NCI-H82 (cell line): ENCODE measurements around the gene CEP70.
"Not testable (repeated sequence)": the region's sequence is repeated elsewhere in the genome, so short reads cannot be mapped to it uniquely, and the experiment has no call there.

Experiments
- DNase-seq: peaks from one replicate; lab custom pipeline; 2025; lab: John Stamatoyannopoulos, UW

Gene CEP70, protein sequence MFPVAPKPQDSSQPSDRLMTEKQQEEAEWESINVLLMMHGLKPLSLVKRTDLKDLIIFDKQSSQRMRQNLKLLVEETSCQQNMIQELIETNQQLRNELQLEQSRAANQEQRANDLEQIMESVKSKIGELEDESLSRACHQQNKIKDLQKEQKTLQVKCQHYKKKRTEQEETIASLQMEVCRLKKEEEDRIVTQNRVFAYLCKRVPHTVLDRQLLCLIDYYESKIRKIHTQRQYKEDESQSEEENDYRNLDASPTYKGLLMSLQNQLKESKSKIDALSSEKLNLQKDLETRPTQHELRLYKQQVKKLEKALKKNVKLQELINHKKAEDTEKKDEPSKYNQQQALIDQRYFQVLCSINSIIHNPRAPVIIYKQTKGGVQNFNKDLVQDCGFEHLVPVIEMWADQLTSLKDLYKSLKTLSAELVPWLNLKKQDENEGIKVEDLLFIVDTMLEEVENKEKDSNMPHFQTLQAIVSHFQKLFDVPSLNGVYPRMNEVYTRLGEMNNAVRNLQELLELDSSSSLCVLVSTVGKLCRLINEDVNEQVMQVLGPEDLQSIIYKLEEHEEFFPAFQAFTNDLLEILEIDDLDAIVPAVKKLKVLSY

DNA sequence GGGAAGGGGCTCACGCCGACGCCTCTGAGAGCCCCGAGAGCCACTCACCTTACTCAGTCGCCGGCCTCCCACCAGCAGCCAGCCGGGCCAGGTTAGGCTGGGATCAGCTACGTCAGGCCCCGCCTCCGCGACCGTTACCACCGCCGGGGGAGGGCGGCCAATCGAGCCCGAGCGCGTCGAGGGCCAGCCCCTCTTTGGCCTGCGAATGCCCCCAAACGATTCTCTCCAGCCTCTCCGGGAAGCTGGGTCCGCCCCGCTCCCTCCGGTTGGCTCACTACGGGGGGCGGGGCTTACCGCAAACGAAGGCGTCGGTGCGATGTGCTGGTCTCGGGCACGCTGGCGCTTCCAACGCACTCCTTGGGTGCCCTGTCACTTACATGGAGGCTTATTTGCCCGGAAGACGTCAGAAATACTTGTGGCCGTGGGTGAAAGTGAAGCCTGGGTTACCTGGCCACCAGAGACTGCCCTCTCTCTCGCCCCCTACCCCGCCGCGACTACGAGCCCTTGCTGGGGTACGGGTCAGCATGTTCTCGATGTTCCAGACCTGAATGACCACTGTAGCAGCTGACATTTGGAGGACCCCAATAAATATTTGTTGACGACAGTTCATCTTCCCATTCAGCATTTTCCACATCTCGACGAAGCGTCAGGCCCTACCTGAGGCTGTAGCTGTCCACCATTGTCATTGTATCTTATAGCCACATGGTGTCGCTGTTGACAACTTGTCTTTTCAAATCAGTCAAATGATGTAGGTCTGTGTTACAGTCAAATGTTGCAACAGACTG is at the start of gene CEP70:
Gene CEP70, minus strand, starts transcription at position 111 of the 785 bp plus-strand sequence. CDS start 21,333 bp downstream, outside the sequence.
- DNase-seq, result no peak

GRCh38 chr3:138642927-138643253 is 48.8 kb upstream of the CEP70 start:
- no peak for DNase-seq

DNA sequence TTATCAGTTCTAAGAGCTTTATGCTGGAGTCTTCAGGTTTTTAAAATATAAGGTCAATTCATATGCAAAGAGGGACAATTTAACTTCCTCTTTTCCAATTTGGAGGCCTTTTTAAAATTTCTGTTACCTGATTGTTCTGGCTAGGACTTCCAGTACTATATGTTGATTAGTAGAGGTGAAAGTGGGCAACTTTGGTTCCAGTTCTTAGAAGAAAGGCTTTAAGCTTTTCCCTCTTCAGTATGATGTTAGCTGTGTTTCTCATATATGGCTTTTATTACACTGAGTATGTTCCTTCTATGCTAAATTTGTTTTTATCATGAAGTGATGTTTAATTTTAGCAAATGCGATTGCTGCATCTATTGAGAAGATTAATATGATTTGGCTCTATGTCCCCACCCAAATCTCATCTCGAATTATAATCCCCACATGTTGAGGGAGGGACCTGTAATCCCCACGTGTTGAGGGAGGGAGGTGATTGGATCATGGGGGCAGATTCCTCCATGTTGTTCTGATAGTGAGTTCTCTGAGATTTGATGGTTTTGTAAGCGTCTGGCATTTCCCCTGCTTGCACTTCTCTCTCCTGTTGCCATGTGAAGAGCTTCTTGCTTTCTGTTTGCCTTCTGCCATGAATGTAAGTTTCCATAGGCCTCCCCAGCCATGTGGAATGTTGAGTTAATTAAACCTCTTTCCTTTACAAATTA is 48.3 kb upstream of the CEP70 start:
- DNase-seq, result no peak

DNA sequence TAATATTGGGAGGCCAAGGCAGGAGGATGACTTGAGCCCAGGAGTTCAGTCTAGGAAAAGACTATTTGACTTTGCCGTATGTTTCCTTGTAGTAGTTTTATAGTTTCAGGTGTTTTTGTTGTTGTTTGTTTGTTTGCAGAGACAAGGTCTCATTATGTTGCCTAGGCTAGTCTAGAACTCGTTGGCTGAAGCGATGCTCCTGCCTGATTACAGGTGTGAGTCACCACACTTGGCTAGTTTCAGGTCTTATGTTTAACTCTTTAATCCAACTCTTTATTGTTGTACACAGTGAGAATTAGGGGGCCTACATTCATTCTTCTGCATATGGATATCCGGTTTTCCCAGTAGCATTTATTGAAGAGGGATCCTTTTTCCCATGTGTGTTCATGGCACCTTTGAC is 46.5 kb upstream of the CEP70 start:
- DNase-seq, result no peak

DNA sequence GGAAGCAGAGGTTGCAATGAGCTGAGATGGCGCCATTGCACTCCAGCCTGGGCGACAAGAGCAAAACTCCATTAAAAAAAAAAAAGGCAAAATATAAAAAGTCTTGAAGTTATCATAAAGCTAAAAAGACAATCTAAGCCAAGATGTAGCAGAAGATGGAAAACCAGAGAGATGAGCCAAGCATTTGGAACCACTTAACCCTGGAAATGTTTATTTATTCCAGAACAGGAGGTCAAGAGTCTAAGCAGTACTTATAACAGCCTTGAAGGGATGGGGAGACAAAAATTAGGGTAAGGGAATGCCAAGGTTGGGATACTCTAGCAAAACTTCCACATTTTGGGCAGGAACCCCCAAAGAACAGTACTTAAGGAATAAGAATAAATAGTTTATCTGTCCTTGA is 44.6 kb upstream of the CEP70 start:
- DNase-seq, result no peak

DNA sequence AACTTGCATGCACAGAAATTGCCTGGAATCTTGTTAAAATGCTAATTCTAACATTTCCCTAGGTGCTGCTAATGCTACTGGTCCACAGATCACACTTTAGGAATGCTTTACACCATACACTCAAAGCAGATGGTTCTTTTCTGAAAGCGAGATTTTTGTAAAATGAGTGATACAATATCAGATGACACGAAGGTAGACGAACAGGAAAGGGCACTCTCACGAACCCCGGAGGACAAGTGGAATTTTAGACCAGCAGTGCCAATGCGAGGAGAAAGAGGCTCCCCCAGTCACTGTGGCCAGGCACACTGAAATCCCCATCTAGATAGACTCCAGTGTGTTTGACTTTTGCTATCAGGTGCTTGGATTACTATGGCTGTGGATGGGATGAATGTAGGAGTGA is 35.5 kb upstream of the CEP70 start:
- DNase-seq, result no peak

DNA sequence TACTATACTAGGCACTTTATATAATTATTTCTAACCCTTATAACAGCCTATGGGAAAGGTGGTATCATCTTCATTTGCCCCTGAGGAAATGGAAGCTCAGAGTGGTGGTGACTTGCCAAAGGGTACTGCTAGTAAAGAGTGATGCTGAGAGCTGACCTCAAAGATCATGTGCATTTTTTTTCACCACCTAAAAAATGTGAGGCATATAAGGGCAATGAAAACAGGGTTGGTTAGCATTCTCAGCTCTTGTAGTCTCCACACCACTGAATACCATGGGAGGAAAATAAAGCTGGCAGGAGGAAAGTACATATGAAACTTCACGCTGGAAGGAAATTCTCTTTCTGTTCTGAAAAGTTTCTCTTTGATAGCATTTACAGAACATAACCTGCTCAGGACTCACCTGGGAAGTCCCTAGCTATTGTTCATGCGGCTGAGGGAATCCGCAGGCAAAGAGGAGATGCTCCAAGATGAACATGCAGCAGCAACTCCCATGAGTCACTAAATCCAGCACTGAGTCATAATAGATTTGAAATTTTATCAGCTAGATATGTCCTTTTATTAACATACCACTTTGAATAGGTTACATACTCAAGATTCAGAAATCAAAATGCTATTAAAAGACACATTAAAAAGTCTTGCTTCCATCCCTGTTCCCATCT is 31.8 kb upstream of the CEP70 start:
- DNase-seq, result no peak

DNA sequence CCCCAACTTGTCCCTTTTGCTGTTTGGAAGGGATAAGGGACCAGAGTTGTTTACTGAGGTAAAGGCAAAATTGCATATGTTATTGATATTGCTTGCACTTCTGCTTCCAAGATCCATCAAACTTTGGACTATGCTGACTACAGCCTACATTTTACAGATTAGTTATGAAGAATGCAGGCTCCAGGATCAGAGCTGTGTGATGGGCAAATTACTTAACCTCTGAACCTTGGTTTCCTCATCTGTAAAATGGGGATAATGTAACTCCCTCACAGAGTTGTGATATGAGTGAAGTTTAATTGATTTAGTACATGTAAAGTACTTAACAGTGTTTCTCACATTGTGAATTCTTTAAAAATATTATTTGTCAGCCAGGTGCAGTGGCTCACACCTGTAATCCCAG is 30.5 kb upstream of the CEP70 start:
- no peak for DNase-seq

DNA sequence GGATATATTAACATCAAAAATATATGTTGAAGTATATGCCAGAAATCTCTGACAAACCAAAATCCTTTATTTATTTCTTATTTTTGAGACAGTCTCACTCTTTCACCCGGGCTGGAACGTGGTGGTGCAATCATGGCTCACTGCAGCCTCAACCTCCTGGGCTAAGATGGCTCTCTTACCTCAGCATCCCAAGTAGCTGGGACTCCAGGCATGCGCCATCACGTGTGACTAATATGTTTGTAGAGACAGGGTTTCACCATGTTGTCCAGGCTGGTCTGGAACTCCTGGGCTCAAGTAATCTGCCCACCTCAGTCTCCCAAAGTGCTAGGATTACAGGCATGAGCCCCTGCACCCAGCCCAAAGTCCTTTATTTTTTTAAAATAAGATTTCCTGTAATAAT is 26.4 kb upstream of the CEP70 start:
- peak; percentile 81 for DNase-seq

GRCh38 chr3:138615462-138615861 is 21.4 kb upstream of the CEP70 start:
- no peak for DNase-seq

DNA sequence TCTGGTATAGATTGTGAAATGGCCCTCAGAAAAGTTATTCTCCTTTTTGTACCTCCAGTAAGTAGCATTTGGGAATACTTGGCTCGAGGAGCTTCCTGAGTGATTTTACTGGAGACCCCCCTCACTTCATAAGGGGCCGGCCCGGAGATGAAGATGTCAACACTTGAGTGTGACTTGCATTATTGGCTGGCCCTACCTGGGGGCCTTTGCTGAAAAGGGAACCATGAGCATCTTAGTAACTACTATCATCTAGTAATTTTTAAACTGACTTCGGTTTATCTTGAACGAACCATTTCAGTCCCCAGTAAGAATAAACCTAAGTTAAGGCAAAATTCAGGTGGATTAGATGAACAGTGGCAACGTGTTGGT is 15.8 kb upstream of the CEP70 start:
- DNase-seq, result peak; percentile 61

GRCh38 chr3:138608322-138609135 is 14.5 kb upstream of the CEP70 start, which contains the start of gene FAIM:
Gene FAIM, plus strand, starts transcription at chr3:138608771. Its CDS starts 10,956 bp downstream, at chr3:138619727.
- DNase-seq, result peak; percentile 87

- not testable (repeated sequence) for DNase-seq
Measured at GRCh38 chr3:138604106-138604595, 10.1 kb upstream of the CEP70 start.

DNA sequence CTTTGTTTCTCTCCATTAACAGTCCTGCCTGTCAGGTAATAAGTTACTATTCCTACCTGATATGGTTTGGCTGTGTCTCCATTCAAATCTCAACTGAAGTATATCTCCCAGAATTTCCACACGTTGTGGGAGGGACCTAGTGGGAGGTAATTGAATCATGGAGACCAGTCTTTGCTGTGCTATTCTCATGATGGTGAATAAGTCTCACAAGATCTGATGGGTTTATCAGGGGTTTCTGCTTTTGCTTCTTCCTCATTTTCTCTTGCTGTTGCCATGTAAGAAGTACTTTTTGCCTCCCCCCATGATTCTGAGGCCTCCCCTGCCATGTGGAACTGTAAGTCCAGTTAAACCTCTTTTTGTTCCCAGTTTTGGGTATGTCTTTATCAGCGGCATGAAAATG is 7.6 kb upstream of the CEP70 start:
- not testable (repeated sequence) for DNase-seq

DNA sequence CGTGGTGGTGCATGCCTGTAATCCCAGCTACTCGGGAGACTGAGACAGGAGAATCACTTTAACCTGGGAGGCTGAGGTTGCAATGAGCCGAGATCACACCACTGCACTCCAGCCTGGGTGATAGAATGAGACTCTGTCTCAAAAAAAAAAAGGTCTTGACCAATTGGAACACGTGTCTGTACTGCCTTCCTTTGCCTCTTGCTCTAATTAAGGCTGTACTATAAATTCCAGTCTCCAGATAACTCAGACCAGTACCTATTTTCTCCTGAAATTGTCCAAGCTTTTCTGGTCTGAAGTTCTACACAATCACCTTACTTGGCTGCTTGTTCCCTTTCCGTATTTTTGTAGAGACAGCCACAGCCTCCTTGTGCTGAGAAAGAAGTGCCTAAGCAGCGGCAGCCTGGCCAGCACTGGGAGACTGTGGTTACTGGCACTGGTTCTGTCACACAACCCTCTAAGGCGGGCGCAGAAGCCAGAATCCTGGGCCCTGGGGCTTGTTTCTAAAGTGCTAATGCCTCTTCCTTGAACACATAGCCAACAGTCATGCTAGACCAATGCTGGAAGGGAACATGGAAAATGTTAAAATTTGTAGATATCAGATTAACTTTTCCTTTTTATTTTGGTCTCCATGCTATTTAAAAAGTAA is 6.2 kb upstream of the CEP70 start:
- no peak for DNase-seq

GRCh38 chr3:138598534-138598933 is 4.5 kb upstream of the CEP70 start:
- DNase-seq, result no peak

DNA sequence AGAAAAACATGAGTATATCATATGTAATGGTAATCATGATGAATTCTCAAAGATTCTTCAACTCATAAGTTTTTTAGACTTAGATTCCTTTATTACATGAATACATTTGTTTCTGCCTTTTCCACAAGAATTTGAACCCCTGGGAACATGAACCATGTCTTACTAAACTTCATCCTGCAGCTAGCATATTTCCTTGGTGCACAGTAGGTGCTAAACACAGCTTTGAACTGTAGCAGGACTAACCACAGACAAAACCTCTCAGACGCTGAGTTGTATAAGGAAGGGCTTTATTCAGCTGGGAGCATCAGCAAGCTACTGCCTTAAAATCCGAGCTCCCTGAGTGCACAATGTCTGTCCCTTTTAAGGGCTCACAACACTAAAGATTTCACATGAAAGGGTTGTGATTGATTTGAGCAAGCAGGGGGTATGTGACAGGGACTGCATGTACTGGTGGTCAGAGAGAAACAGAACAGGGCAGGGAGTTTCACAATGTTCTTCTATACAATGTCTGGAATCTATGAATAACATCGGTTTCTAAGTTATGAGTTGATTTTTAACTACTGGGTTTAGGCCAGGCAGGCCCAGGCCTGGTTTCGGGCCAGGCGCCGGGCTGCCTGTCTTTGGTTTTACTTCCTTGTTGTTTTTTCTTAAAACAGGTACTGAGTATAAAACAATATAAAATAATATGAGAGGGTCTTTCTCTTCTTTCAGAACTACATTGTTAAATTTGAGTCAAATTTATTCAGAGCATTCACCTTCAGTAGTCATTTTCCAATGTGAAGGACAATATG is 3.3 kb upstream of the CEP70 start:
- DNase-seq, result not testable (repeated sequence)

DNA sequence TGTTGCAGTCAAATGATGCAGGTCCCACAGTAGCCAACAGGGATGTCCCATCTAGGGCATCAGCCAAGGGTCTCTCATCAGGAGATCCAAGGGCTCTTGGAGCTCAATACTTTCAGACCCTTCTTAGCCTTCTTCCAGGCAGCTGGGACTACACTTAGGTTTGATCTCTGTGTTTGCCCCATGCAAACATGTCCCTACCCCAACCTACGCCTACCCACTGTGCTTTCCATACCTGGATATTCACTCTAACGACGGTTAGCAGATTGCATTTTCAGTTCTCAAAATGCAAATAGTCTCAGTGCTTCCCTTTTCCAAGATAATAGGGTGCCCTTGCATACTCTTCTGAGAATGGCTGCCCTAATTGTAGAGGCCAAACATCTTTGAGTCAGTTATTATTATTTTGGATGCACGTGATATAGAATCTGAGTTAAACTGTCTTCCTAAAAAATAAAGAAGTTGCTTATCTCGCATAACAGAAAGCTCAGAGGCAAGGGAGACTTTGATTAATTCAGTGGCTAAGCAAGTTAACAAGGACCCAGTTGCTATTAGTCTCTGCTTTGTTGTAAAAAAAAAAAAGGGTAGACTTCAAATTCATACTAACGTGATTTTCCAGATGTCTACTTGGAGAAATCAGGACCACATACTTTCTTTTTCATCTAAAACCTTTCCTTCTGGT is 1.0 kb upstream of the CEP70 start:
- DNase-seq, result no peak
